ENCODE data around the gene BTK.
A peak's percentile ranks its signal among the peaks of the same experiment; 100 is the strongest.

BTK gene

DNA sequence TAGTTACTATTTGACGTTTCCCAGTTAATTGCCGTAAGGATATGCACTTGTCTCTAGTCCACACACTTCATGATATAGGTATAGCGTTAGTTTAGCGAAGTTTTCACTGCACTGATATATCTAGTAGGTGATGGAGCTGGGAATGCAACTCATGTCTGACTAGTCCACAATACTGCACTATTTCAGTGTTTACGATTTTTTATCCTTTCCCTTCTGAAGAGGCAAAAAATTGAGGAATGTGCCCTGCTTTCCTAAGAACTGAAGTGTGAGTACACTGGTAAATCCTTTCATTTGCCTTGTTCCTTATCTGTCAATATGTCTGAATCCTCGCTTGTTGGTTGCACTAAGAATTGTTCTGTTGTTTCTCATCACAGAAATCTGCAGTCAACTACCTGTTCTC lies 5.8 kb upstream of the BTK start:
- peaks cover 47% of the 10 kb centered on the region for H3K36me3 ChIP-seq (ENCODE audit: insufficient read depth, low read depth, low read length)
- no peaks in the 10 kb centered on the region for H3K9me3 ChIP-seq (ENCODE audit: insufficient read depth, low read depth, low read length)
- H3K9ac ChIP-seq (ENCODE audit: low read depth, low read length) = peak overlapping the region; percentile 100
- H3K4me1 ChIP-seq (ENCODE audit: insufficient read depth, low read length) = no peaks in the 10 kb centered on the region; the same call in 1 of the 2 replicates
- H3K27ac ChIP-seq (ENCODE audit: low read length) = no peak overlapping the region
- peak overlapping the region; percentile 96 for H3K4me3 ChIP-seq (ENCODE audit: low read length)
- H3K27me3 ChIP-seq (ENCODE audit: insufficient read depth, low read length) = no peaks in the 10 kb centered on the region

DNA sequence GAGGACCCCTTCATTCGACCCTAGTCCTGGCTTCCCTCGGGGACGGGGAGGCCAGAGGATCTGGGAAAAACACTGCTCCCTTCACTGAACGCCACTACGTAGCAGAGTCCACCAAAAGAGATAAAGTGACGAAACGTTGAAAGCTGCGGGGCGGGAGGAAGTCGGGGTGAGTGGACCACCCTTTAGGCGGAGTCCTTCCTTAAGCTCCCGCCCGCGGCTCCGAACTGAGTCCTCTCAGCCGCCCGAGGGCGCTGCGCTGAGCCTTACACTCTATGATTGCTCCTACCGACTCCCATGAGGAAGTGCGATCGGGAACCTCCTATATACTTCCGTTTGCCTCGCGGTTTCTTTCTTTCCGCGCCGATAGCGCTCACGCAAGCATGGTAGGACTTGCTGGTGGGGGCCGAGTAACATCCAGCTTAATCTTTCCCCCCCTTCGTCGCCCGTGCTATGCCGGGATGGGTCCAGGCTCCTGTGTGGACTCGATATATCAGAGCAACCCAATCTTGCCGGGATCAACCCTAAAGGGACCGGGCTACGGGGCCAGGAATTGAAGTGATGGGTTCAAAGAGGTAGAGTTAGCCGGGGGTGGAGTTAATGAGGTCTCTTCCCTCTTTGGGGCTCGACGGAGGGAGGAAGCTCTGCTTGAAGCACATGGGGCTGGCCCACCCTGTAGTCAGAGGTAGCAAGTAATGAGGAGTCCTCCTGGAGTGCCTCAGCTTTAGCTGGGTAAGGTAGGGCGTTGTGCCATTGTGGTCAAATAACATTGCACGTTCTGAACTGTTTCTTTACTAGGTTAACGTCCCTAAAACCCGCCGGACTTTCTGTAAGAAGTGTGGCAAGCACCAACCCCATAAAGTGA lies 4.9 kb upstream of the BTK start, which contains the start of gene RPL36A:
TSS of gene RPL36A (plus strand) at position 348 of the 862 bp plus-strand sequence. CDS start at position 381, 33 bp downstream.
- Histone ChIP-seq H3K36me3 (ENCODE audit: insufficient read depth, low read depth, low read length) (peaks cover 45% of the 10 kb centered on the region), H3K9me3 (ENCODE audit: insufficient read depth, low read depth, low read length) (no peaks in the 10 kb centered on the region), H3K27me3 (ENCODE audit: insufficient read depth, low read length) (no peaks in the 10 kb centered on the region), H3K4me3 (ENCODE audit: low read length) (peak within 1 kb of the TSS; percentile 96), H3K9ac (ENCODE audit: low read depth, low read length) (peak within 1 kb of the TSS; percentile 100), H3K4me1 (ENCODE audit: insufficient read depth, low read length) (no peaks in the 10 kb centered on the region; the same call in 1 of the 2 replicates), H3K27ac (ENCODE audit: low read length) (peak within 1 kb of the TSS; percentile 61)

DNA sequence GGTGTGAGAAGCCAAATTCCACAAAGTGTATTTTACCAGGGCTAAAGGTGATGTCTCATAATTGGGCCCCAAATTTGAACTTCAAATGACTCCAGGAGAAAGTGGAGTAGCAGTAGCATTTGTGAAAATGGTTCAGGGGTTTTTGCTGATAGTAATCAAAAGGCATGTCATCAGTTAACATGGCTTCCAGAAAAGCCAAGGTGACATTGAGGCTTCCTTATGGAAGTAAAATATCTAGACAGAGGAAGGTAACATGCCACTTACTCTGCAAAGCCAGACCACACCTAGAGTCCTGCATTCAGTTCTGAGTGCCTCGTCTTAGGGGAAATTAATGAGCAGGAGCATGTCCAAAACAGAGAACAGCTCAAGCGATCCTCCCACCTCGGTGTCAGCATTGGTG lies 2.6 kb upstream of the BTK start:
- H3K36me3 ChIP-seq (ENCODE audit: insufficient read depth, low read depth, low read length) = peaks cover 24% of the 10 kb centered on the region

DNA sequence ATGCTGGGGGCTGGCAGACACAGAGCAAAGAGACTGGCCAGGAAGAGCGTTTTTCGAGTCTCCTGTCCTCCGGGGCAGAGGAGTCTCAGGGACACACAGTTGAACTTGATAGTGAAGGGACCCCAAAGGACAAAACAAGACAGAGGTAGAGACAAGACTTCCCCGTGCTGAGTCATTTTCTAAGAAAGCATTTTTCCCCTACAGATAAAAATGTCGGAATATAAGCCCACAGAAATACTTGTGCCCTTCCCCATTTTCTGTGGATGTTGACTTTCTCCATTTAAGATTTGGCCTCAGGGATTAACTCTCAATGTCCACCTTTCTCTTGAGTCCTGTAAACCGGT lies 523 bp upstream of the BTK start:
- H3K9me3 ChIP-seq (ENCODE audit: insufficient read depth, low read depth, low read length) = no peaks in the 10 kb centered on the region
- H3K27me3 ChIP-seq (ENCODE audit: insufficient read depth, low read length) = no peaks in the 10 kb centered on the region
- no peak overlapping the region for H3K9ac ChIP-seq (ENCODE audit: low read depth, low read length)
- no peak overlapping the region for H3K4me3 ChIP-seq (ENCODE audit: low read length)
- no peaks in the 10 kb centered on the region for H3K4me1 ChIP-seq (ENCODE audit: insufficient read depth, low read length)
- H3K36me3 ChIP-seq (ENCODE audit: insufficient read depth, low read depth, low read length) = peaks cover 4% of the 10 kb centered on the region
- no peak overlapping the region for H3K27ac ChIP-seq (ENCODE audit: low read length)

More for the DNA sequence above, 2.6 kb upstream of the BTK start:
- Histone ChIP-seq H3K4me3 (ENCODE audit: low read length) (no peak overlapping the region), H3K9ac (ENCODE audit: low read depth, low read length) (no peak overlapping the region), H3K4me1 (ENCODE audit: insufficient read depth, low read length) (no peaks in the 10 kb centered on the region; the same call in 1 of the 2 replicates), H3K27ac (ENCODE audit: low read length) (no peak overlapping the region), H3K27me3 (ENCODE audit: insufficient read depth, low read length) (no peaks in the 10 kb centered on the region), H3K9me3 (ENCODE audit: insufficient read depth, low read depth, low read length) (no peaks in the 10 kb centered on the region)

DNA sequence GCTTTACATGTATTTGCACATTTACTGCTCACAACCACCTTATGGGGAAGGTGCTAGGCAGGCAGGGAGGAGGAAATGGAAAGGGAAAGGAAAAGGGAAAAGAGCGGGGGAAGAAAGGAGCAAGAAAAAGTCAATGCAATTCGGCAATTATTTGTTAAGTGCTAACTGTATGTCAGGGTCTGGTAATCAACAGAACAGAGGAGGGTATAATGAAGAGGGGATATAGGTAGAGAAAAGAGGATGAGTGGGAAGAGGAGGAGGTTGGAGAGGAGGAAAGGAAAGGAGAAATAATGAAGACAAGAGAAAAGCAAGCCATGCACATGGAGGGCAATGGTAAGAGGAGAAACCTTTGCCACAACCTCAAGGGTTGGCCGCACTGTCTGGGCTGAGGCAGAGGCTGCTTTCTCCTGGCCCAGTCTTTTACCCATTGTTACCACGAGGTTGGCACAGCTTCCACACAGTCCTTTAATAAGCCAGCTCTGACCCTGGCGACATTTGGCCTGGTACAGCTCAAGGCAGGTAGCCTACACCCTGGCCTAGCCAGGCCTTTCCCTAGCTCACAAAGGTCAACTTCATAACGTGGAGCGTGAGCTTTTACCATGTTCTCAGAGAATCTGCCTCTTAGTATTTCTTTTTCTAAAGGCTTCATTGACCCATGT lies 836 bp downstream of the BTK start:
- Histone ChIP-seq H3K4me3 (ENCODE audit: low read length) (no peak overlapping the region), H3K9ac (ENCODE audit: low read depth, low read length) (no peak overlapping the region), H3K36me3 (ENCODE audit: insufficient read depth, low read depth, low read length) (no peaks in the 10 kb centered on the region), H3K27ac (ENCODE audit: low read length) (no peak overlapping the region), H3K9me3 (ENCODE audit: insufficient read depth, low read depth, low read length) (no peaks in the 10 kb centered on the region), H3K27me3 (ENCODE audit: insufficient read depth, low read length) (no peaks in the 10 kb centered on the region), H3K4me1 (ENCODE audit: insufficient read depth, low read length) (no peaks in the 10 kb centered on the region)

DNA sequence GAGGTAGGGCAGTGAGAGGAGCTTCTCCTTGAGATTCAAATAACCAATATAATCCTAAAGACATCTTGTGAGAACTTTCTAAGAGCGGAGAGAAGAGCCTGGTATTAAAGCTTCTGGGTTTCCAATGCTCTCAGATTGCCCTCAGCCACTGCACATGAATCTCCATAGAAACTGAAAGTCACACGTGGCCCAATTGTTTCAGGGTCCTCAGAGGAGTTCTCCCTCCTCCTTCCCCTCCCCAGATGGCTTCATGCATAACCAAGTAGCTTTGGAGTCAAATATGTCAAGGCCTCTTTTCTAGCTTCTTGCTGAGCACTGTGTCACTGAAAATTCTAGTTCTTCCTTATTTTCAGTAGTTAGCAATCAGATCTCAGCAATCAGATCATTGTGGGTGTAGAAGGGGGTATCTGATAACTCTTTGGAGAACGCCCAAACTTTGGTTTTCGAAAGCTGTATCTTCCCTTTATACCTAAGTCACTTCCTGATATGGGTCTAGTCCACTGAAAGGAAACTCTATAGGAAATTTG lies 2.2 kb downstream of the BTK start:
- no peaks in the 10 kb centered on the region for H3K27me3 ChIP-seq (ENCODE audit: insufficient read depth, low read length)
- no peak overlapping the region for H3K27ac ChIP-seq (ENCODE audit: low read length)
- H3K9me3 ChIP-seq (ENCODE audit: insufficient read depth, low read depth, low read length) = no peaks in the 10 kb centered on the region
- no peaks in the 10 kb centered on the region for H3K36me3 ChIP-seq (ENCODE audit: insufficient read depth, low read depth, low read length)
- no peaks in the 10 kb centered on the region for H3K4me1 ChIP-seq (ENCODE audit: insufficient read depth, low read length)
- no peak overlapping the region for H3K4me3 ChIP-seq (ENCODE audit: low read length)
- no peak overlapping the region for H3K9ac ChIP-seq (ENCODE audit: low read depth, low read length)

DNA sequence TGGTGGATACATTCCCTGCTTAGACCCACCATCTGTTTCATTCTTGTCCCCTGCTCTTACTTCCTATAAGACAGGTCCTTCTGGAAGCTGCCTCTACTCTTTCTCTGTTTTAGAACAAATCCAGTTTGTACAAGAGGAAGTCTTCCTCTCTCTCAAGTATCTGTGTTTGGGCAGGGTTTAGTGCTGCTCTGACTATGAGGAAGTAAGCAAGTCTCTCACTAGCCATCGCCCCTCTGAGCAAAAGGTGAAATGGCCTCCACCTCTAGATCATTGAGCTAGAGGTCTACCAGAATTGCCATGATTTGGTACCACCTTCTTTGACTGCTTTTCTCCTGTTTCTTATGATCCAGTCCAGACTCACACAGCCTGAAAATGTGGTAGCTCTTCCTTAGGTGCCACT lies 8.4 kb downstream of the BTK start:
- Histone ChIP-seq H3K36me3 (ENCODE audit: insufficient read depth, low read depth, low read length) (no peaks in the 10 kb centered on the region), H3K27me3 (ENCODE audit: insufficient read depth, low read length) (no peaks in the 10 kb centered on the region), H3K4me3 (ENCODE audit: low read length) (no peak overlapping the region), H3K4me1 (ENCODE audit: insufficient read depth, low read length) (no peaks in the 10 kb centered on the region), H3K27ac (ENCODE audit: low read length) (no peak overlapping the region), H3K9me3 (ENCODE audit: insufficient read depth, low read depth, low read length) (no peaks in the 10 kb centered on the region), H3K9ac (ENCODE audit: low read depth, low read length) (no peak overlapping the region)

DNA sequence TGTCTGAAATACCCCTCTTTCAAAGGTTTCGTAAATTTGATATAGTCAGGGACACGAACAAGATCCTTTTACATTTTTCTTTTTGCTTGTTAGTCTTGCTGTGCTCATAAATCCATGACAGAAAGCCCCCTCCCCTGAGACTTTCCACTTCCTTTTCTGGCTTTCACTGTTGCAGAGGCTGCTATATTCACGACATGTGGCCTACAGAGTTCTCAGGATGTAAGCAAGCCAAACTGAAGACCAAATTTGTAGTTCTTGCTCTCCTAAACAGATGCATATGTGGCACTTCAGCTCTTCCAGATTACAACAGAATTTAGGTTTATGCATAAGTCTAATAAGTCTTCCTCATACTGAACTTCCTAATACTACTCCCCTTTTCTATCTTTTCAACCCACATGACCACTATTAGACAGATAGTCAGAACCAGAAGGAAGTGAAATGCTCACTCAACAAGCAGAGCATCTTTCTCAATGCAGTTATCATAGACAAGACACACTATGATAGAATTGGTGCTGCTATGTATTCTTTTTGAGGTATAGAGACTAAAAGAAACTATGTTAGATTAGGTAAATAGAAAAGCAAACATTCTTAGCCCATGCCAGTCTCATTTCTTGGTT lies 15.0 kb downstream of the BTK start:
- Histone ChIP-seq H3K9me3 (ENCODE audit: insufficient read depth, low read depth, low read length) (no peaks in the 10 kb centered on the region), H3K4me3 (ENCODE audit: low read length) (no peak overlapping the region), H3K36me3 (ENCODE audit: insufficient read depth, low read depth, low read length) (no peaks in the 10 kb centered on the region), H3K27ac (ENCODE audit: low read length) (no peak overlapping the region), H3K4me1 (ENCODE audit: insufficient read depth, low read length) (no peaks in the 10 kb centered on the region), H3K27me3 (ENCODE audit: insufficient read depth, low read length) (no peaks in the 10 kb centered on the region), H3K9ac (ENCODE audit: low read depth, low read length) (no peak overlapping the region)

DNA sequence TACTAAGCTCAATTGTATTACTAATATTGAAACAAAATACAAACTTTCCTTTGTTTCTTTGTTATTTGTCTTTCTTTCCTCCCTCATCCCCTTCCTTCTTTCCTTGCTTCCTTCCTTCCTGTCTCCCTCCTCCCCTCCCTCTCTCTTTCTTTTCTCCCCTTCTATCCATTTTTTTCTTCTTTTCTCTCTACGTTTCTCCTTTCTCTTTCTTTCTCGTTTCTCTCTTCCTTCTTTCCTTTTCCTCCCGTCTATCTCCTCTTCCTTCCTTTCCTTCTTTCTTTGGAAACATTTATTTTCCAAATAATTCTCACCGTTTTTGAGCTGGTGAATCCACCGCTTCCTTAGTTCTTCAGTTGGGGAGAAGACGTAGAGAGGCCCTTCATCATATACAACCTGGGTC lies 16.3 kb downstream of the BTK start:
- H3K36me3 ChIP-seq (ENCODE audit: insufficient read depth, low read depth, low read length) = no peaks in the 10 kb centered on the region
- no peaks in the 10 kb centered on the region for H3K27me3 ChIP-seq (ENCODE audit: insufficient read depth, low read length)
- H3K4me1 ChIP-seq (ENCODE audit: insufficient read depth, low read length) = no peaks in the 10 kb centered on the region
- H3K4me3 ChIP-seq (ENCODE audit: low read length) = no peak overlapping the region
- no peak overlapping the region for H3K27ac ChIP-seq (ENCODE audit: low read length)
- no peak overlapping the region for H3K9ac ChIP-seq (ENCODE audit: low read depth, low read length)
- H3K9me3 ChIP-seq (ENCODE audit: insufficient read depth, low read depth, low read length) = no peaks in the 10 kb centered on the region

DNA sequence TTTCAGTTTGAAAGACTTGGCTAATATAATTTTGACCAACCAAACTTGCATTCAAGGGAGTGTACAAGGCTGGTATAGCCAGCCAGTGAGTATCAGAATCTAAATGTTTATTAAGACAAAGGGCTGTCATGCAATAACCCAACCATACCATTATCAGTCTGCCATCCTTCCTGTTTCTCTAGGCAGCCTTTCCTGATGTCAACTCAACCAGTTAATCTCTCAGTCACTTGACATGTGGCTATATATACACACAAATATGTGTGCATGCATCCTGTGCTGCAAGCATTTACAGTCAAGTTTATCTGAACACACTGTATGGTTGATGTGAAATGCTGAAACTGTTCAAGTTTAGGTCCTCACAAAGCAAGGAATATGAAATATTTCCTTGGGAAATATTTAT lies 17.2 kb downstream of the BTK start:
- H3K9me3 ChIP-seq (ENCODE audit: insufficient read depth, low read depth, low read length) = no peaks in the 10 kb centered on the region
- no peaks in the 10 kb centered on the region for H3K36me3 ChIP-seq (ENCODE audit: insufficient read depth, low read depth, low read length)
- no peaks in the 10 kb centered on the region for H3K4me1 ChIP-seq (ENCODE audit: insufficient read depth, low read length)
- H3K4me3 ChIP-seq (ENCODE audit: low read length) = no peak overlapping the region
- no peak overlapping the region for H3K9ac ChIP-seq (ENCODE audit: low read depth, low read length)
- H3K27me3 ChIP-seq (ENCODE audit: insufficient read depth, low read length) = no peaks in the 10 kb centered on the region
- no peak overlapping the region for H3K27ac ChIP-seq (ENCODE audit: low read length)

DNA sequence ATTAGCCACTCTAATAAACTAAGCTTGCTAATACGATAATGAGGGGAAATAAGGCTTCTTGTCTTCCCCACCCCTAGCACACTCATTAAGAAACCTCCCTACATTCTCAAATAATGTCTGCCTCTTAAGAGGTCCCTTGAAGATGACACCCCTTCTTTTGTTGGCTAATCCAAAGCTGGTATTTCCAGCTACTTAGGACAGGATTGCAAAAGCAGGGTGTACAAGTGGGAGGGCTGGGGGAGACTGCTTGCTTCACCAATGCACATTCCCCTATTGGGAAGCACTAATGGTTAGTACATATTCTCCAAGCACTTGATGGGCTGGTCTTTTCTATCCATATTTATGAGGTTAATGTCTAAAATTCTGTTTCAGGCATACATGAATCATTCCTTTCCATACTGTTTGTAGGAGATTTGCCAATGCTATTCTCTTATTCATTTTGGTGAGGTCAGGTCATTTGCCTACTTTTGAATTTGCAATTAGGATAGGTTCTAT lies 20.6 kb downstream of the BTK start:
- Histone ChIP-seq H3K4me3 (ENCODE audit: low read length) (no peak overlapping the region), H3K27ac (ENCODE audit: low read length) (no peak overlapping the region), H3K9me3 (ENCODE audit: insufficient read depth, low read depth, low read length) (no peaks in the 10 kb centered on the region), H3K9ac (ENCODE audit: low read depth, low read length) (no peak overlapping the region), H3K36me3 (ENCODE audit: insufficient read depth, low read depth, low read length) (no peaks in the 10 kb centered on the region), H3K4me1 (ENCODE audit: insufficient read depth, low read length) (no peaks in the 10 kb centered on the region), H3K27me3 (ENCODE audit: insufficient read depth, low read length) (no peaks in the 10 kb centered on the region)

Measured in iPS-20b (cell line).